Measurements from ENCODE around the gene ERICH3.
"Not testable (repeated sequence)": the region's sequence is repeated elsewhere in the genome, so short reads cannot be mapped to it uniquely, and the experiment has no call there.

ERICH3 gene

DNA sequence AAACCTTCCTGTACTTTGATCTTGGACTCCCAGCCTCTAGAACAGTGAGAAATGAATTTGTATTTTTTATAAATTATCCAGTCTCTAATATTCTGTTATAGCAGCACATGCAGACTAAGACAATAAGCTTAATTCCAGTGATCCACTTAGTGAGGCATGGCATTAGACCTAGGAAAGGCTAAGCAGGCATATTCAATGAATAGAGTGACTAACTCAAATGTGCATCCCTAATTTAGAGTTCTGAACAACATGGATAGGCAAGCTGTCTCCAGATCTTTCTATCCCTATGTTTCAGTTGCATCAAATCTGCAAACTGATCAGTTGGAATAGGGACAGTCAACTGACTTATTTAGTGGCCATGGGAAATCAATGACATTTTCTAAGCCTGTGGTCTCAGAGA, 4.3 kb upstream of the ERICH3 start:
- Histone ChIP-seq H2AFZ (ENCODE audit: low read depth, low read length, severe bottlenecking) (no peak overlapping the region), H3K27ac (ENCODE audit: low read depth, low read length) (no peak overlapping the region), H3K9ac (ENCODE audit: low read length) (no peak overlapping the region), H3K79me2 (ENCODE audit: insufficient read depth, low read length) (no peaks in the 10 kb centered on the region), H3K4me2 (ENCODE audit: low read depth, low read length, poor library complexity, severe bottlenecking) (no peak overlapping the region), H3K27me3 (ENCODE audit: low read length) (no peaks in the 10 kb centered on the region), H3K9me3 (ENCODE audit: insufficient read depth, low read length) (no peaks in the 10 kb centered on the region), H4K20me1 (ENCODE audit: low read depth, low read length) (no peaks in the 10 kb centered on the region), H3K4me3 (ENCODE audit: insufficient read depth, low read length, poor library complexity, severe bottlenecking) (no peak overlapping the region), H3F3A (ENCODE audit: insufficient read depth) (no peaks in the 10 kb centered on the region), H3K36me3 (ENCODE audit: low read length) (no peaks in the 10 kb centered on the region), H3K9me2 (replicated peaks; ENCODE audit: insufficient read depth, low read length) (no peaks in the 10 kb centered on the region)
- TF ChIP-seq, protein P1, sequence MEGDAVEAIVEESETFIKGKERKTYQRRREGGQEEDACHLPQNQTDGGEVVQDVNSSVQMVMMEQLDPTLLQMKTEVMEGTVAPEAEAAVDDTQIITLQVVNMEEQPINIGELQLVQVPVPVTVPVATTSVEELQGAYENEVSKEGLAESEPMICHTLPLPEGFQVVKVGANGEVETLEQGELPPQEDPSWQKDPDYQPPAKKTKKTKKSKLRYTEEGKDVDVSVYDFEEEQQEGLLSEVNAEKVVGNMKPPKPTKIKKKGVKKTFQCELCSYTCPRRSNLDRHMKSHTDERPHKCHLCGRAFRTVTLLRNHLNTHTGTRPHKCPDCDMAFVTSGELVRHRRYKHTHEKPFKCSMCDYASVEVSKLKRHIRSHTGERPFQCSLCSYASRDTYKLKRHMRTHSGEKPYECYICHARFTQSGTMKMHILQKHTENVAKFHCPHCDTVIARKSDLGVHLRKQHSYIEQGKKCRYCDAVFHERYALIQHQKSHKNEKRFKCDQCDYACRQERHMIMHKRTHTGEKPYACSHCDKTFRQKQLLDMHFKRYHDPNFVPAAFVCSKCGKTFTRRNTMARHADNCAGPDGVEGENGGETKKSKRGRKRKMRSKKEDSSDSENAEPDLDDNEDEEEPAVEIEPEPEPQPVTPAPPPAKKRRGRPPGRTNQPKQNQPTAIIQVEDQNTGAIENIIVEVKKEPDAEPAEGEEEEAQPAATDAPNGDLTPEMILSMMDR (IDR thresholded peaks at IDR 0.05; ENCODE audit: insufficient read depth, low read length, poor library complexity, severe bottlenecking) = no peak
- TF ChIP-seq EZH2phosphoT487 (conservative IDR thresholded peaks at IDR 0.05; ENCODE audit: low read length) = no peak

DNA sequence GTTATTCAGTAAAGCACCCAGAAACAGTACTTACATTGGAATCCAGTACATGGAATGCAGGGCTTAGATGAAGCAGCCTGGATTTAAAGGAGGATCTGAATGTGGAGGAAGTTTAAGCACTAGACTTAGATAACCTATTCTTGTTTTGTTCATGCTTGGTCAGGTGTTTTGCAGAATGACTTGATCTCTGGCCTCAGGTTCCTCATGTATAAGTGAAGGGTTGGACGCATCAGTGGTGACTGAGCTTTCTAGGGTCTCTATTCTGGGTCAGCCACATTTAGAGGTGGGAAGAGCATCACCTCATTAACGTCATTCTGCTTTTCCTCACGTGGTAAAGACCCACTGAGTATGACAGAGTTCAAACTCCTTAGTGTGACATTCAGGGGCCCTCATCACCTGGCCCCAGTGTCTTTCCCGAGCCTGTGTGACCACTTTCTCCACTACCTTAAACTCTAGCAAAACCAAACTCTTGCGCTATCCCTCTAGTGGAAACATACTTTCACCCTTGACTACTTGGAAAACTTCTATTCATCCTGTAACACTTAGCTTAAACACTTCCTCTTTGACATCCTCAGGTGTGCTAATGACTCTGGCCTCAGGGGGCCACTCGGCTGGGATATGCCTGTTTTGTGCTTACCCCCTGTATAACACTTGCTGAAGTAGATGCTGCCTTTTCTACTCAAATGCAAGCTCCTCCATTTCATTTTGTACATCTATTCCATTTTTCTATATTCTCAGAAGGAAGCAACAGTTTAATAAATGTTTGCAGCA, 871 bp upstream of the ERICH3 start:
- Histone ChIP-seq H3K9me3 (ENCODE audit: insufficient read depth, low read length) (no peaks in the 10 kb centered on the region), H4K20me1 (ENCODE audit: low read depth, low read length) (no peaks in the 10 kb centered on the region), H3K4me2 (ENCODE audit: low read depth, low read length, poor library complexity, severe bottlenecking) (no peak overlapping the region), H3K27ac (ENCODE audit: low read depth, low read length) (no peak overlapping the region), H2AFZ (ENCODE audit: low read depth, low read length, severe bottlenecking) (no peak overlapping the region), H3K9ac (ENCODE audit: low read length) (no peak overlapping the region), H3K9me2 (replicated peaks; ENCODE audit: insufficient read depth, low read length) (no peaks in the 10 kb centered on the region), H3K36me3 (ENCODE audit: low read length) (no peaks in the 10 kb centered on the region), H3F3A (ENCODE audit: insufficient read depth) (no peaks in the 10 kb centered on the region), H3K79me2 (ENCODE audit: insufficient read depth, low read length) (no peaks in the 10 kb centered on the region), H3K4me3 (ENCODE audit: insufficient read depth, low read length, poor library complexity, severe bottlenecking) (no peak overlapping the region), H3K27me3 (ENCODE audit: low read length) (no peaks in the 10 kb centered on the region)
- TF ChIP-seq, protein P1 (IDR thresholded peaks at IDR 0.05; ENCODE audit: insufficient read depth, low read length, poor library complexity, severe bottlenecking) = no peak

DNA sequence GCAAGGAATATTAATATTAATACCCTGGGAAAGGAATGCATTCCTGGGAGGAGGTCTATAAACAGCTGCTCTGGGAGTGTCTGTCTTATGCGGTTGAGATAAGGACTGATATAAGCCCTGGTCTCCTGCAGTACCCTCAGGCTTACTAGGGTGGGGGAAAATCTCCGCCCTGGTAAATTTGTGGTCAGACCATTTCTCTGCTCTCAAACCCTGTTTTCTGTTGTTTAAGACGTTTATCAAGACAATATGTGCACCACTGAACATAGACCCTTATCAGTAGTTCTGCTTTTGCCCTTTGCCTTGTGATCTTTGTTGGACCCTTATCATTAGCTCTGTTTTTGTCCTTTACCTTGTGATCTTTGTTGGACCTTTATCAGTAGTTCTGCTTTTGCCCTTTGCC, 2.7 kb downstream of the ERICH3 start:
- H3K9me3 ChIP-seq (ENCODE audit: insufficient read depth, low read length); H3K4me3 ChIP-seq (ENCODE audit: insufficient read depth, low read length, poor library complexity, severe bottlenecking); H3K36me3 ChIP-seq (ENCODE audit: low read length); H3K27ac ChIP-seq (ENCODE audit: low read depth, low read length); H3K4me2 ChIP-seq (ENCODE audit: low read depth, low read length, poor library complexity, severe bottlenecking); H3K79me2 ChIP-seq (ENCODE audit: insufficient read depth, low read length); H4K20me1 ChIP-seq (ENCODE audit: low read depth, low read length); H3K9me2 ChIP-seq (replicated peaks; ENCODE audit: insufficient read depth, low read length); H3K27me3 ChIP-seq (ENCODE audit: low read length); H2AFZ ChIP-seq (ENCODE audit: low read depth, low read length, severe bottlenecking); H3K9ac ChIP-seq (ENCODE audit: low read length); H3F3A ChIP-seq (ENCODE audit: insufficient read depth): not testable (repeated sequence)

DNA sequence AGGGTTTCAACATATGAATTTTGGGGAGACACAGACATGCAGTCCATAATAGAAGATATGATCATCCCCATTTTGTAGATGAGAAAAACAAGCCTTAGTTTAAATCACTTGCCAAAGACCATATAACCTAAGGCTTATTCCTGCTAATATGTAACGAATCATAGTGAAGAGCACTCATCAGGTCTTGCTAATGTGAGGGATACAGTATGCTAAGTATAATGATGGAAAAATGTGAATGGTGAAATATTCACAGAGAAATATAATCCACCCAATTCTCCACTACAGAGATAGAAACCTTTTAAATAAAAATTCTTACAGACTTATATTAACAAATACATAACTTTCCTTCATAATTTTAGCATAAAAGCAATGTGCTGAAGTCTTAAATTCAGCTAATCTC, 18.9 kb downstream of the ERICH3 start:
- no peak overlapping the region for H3K27ac ChIP-seq (ENCODE audit: low read depth, low read length)
- H3K27me3 ChIP-seq (ENCODE audit: low read length) = no peaks in the 10 kb centered on the region
- no peak overlapping the region for H3K9ac ChIP-seq (ENCODE audit: low read length)
- H3K9me2 ChIP-seq (replicated peaks; ENCODE audit: insufficient read depth, low read length) = no peaks in the 10 kb centered on the region
- TF ChIP-seq, protein P1 (IDR thresholded peaks at IDR 0.05; ENCODE audit: insufficient read depth, low read length, poor library complexity, severe bottlenecking) = no peak
- no peak for TF ChIP-seq EZH2phosphoT487 (conservative IDR thresholded peaks at IDR 0.05; ENCODE audit: low read length)
- no peaks in the 10 kb centered on the region for H4K20me1 ChIP-seq (ENCODE audit: low read depth, low read length)
- H3K4me3 ChIP-seq (ENCODE audit: insufficient read depth, low read length, poor library complexity, severe bottlenecking) = no peak overlapping the region
- no peaks in the 10 kb centered on the region for H3K36me3 ChIP-seq (ENCODE audit: low read length)
- H3K4me2 ChIP-seq (ENCODE audit: low read depth, low read length, poor library complexity, severe bottlenecking) = no peak overlapping the region
- no peak overlapping the region for H2AFZ ChIP-seq (ENCODE audit: low read depth, low read length, severe bottlenecking)
- H3K79me2 ChIP-seq (ENCODE audit: insufficient read depth, low read length) = no peaks in the 10 kb centered on the region
- H3K9me3 ChIP-seq (ENCODE audit: insufficient read depth, low read length) = no peaks in the 10 kb centered on the region
- H3F3A ChIP-seq (ENCODE audit: insufficient read depth) = no peaks in the 10 kb centered on the region

Measured in SU-DHL-6 (cell line).